HEK293 (cell line): Measurements from ENCODE around the gene UGT1A1.

ENCODE experiments used
- CTCF ChIA-PET: fragments of 350-600 bp; formaldehyde crosslinking; extraction: SDS; loops from one replicate; lab custom pipeline; 2021; ENCODE audit warnings: antibody characterized with exemption; lab: Yijun Ruan, JAX
- POLR2A ChIA-PET: fragments of 300-600 bp; formaldehyde crosslinking; extraction: SDS; loops from one replicate; lab custom pipeline; 2020; ENCODE audit warnings: antibody characterized with exemption, inconsistent platforms; lab: Yijun Ruan, JAX
- H3K27ac ChIP-seq: fragments of 200-500 bp; sonication (Bioruptor generic); 2 replicates; pipeline ENCODE4 v1.5.1; 2014; ENCODE audit warnings: low read depth, low read length, control low read depth, inconsistent platforms; ENCODE audit errors: extremely low read depth
- H3K36me3 ChIP-seq, 2 experiments: fragments of 200-500 bp in 1 of 2; sonication (Bioruptor generic) in 1 of 2; 1 replicate in 1 of 2; 2 replicates in 1 of 2; pipeline ENCODE4 v1.5.1; 2014 to 2017; ENCODE audit warnings: inconsistent platforms in 2 of 2, low read length in 2 of 2; ENCODE audit not compliant: control insufficient read depth in 2 of 2, insufficient read depth in 1 of 2
- H3K4me1 ChIP-seq: fragments of 200-500 bp; sonication (Bioruptor generic); 2 replicates; pipeline ENCODE4 v1.5.1; 2014; ENCODE audit warnings: mild to moderate bottlenecking, low read length, inconsistent platforms; ENCODE audit not compliant: control insufficient read depth, insufficient read depth
- H3K4me3 ChIP-seq: 2 replicates; pipeline ENCODE4 v1.5.1; 2011; ENCODE audit warnings: low read depth, mild to moderate bottlenecking, control low read depth, low read length, moderate library complexity
- H3K9me3 ChIP-seq: fragments of 200-500 bp; sonication (Bioruptor generic); 2 replicates; pipeline ENCODE4 v1.5.1; 2014; ENCODE audit warnings: low read depth, low read length, inconsistent platforms; ENCODE audit not compliant: control insufficient read depth, insufficient read depth
- ATF2 ChIP-seq: fragments of 450-650 bp; formaldehyde crosslinking; IDR thresholded peaks from 2 replicates; pipeline ENCODE4 v1.5.1; 2016; ENCODE audit warnings: missing biosample characterization, missing genetic modification characterization, low read depth
- GLIS2 ChIP-seq: fragments of 450-650 bp; formaldehyde crosslinking; IDR thresholded peaks from 2 replicates; pipeline ENCODE4 v1.5.1; 2016; ENCODE audit warnings: missing biosample characterization, missing genetic modification characterization
- MEIS1 ChIP-seq: sonication (generic); formaldehyde crosslinking; IDR thresholded peaks from 2 replicates; pipeline ENCODE4 v1.8.1; 2022; ENCODE audit warnings: missing genetic modification reagents, mild to moderate bottlenecking, borderline replicate concordance
- PATZ1 ChIP-seq: fragments of 450-650 bp; formaldehyde crosslinking; IDR thresholded peaks from 2 replicates; pipeline ENCODE4 v1.5.1; 2016; ENCODE audit warnings: missing biosample characterization, missing genetic modification characterization
- REST ChIP-seq: fragments of 450-650 bp; formaldehyde crosslinking; IDR thresholded peaks from 2 replicates; pipeline ENCODE4 v1.5.1; 2016; ENCODE audit warnings: missing biosample characterization, missing genetic modification characterization
- SETDB1 ChIP-seq: IDR thresholded peaks from one replicate; pipeline ENCODE4 v1.6.1; 2017; ENCODE audit warnings: mild to moderate bottlenecking, low read length, moderate library complexity, mixed read lengths; ENCODE audit not compliant: insufficient read length
- YY1 ChIP-seq: fragments of 450-650 bp; formaldehyde crosslinking; IDR thresholded peaks from 2 replicates; pipeline ENCODE4 v1.5.1; 2018; ENCODE audit warnings: missing biosample characterization, missing genetic modification characterization
- ZBTB17 ChIP-seq: fragments of 450-650 bp; formaldehyde crosslinking; IDR thresholded peaks from 2 replicates; pipeline ENCODE4 v1.5.1; 2016; ENCODE audit warnings: missing biosample characterization, missing genetic modification characterization
- ZNF211 ChIP-seq: fragments of 450-650 bp; formaldehyde crosslinking; IDR thresholded peaks from 2 replicates; pipeline ENCODE4 v1.5.1; 2016; ENCODE audit warnings: low read depth, missing biosample characterization, missing genetic modification characterization
- ZNF280D ChIP-seq: fragments of 450-650 bp; formaldehyde crosslinking; IDR thresholded peaks from 2 replicates; pipeline ENCODE4 v1.5.1; 2016; ENCODE audit warnings: missing biosample characterization, missing genetic modification characterization
- ZNF404 ChIP-seq: fragments of 450-650 bp; formaldehyde crosslinking; IDR thresholded peaks from 2 replicates; pipeline ENCODE4 v1.5.1; 2017; ENCODE audit warnings: missing biosample characterization, missing genetic modification characterization
- ZNF521 ChIP-seq: fragments of 450-650 bp; formaldehyde crosslinking; IDR thresholded peaks from 2 replicates; pipeline ENCODE4 v1.5.1; 2017; ENCODE audit warnings: missing biosample characterization, mild to moderate bottlenecking, missing genetic modification characterization
- ZNF555 ChIP-seq: fragments of 450-650 bp; formaldehyde crosslinking; conservative IDR thresholded peaks from 2 replicates; pipeline ENCODE4 v1.5.1; 2017; ENCODE audit warnings: missing biosample characterization, mild to moderate bottlenecking, missing genetic modification characterization, inconsistent platforms
- ZNF704 ChIP-seq: fragments of 450-650 bp; formaldehyde crosslinking; IDR thresholded peaks from 2 replicates; pipeline ENCODE4 v1.5.1; 2016; ENCODE audit warnings: missing biosample characterization, missing genetic modification characterization

UGT1A1 gene

GRCh38 chr2:233754872-233755611 lies 5.0 kb upstream of the UGT1A1 start:
- Histone ChIP-seq H3K4me1 (no peaks in the 10 kb centered on the region), H3K36me3 (no peaks in the 10 kb centered on the region), H3K4me3 (no peak overlapping the region), H3K27ac (no peak overlapping the region), H3K9me3 (no peaks in the 10 kb centered on the region)
- CTCF ChIA-PET = no interaction called here
- TF ChIP-seq REST (tag by site-specific recombination) (no peak), ZNF704 (no peak), ATF2 (no peak), ZBTB17 (tag by site-specific recombination) (no peak), ZNF280D (tag by site-specific recombination) (no peak), SETDB1 (no peak), ZNF555 (no peak), GLIS2 (tag by site-specific recombination) (no peak), MEIS1 (no peak), ZNF404 (tag by site-specific recombination) (no peak), PATZ1 (tag by site-specific recombination) (no peak), ZNF211 (tag by site-specific recombination) (no peak), ZNF521 (tag by site-specific recombination) (no peak), YY1 (tag by site-specific recombination) (no peak)
- POLR2A ChIA-PET = no interaction called here
